ENCODE results near the gene MRPS34.

The MRPS34 gene

GRCh38 chr16:1772908-1773702 is at the start of gene MRPS34:
Gene MRPS34, minus strand, starts transcription at chr16:1773134. Its CDS starts 15 bp downstream, at chr16:1773119.
- TF ChIP-seq, protein P1, sequence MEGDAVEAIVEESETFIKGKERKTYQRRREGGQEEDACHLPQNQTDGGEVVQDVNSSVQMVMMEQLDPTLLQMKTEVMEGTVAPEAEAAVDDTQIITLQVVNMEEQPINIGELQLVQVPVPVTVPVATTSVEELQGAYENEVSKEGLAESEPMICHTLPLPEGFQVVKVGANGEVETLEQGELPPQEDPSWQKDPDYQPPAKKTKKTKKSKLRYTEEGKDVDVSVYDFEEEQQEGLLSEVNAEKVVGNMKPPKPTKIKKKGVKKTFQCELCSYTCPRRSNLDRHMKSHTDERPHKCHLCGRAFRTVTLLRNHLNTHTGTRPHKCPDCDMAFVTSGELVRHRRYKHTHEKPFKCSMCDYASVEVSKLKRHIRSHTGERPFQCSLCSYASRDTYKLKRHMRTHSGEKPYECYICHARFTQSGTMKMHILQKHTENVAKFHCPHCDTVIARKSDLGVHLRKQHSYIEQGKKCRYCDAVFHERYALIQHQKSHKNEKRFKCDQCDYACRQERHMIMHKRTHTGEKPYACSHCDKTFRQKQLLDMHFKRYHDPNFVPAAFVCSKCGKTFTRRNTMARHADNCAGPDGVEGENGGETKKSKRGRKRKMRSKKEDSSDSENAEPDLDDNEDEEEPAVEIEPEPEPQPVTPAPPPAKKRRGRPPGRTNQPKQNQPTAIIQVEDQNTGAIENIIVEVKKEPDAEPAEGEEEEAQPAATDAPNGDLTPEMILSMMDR (conservative IDR thresholded peaks at IDR 0.05; ENCODE audit: control insufficient read depth, insufficient read depth, low read depth, low read length): peak; percentile 38
- peak within 1 kb of the TSS; percentile 69 for H3K4me3 ChIP-seq (ENCODE audit: control insufficient read depth, low read depth, low read length)
- peak; percentile 79 for DNase-seq (ENCODE audit: low read depth)

GRCh38 chr16:1821861-1822611 is 49.1 kb upstream of the MRPS34 start:
- H3K4me3 ChIP-seq (ENCODE audit: control insufficient read depth, low read depth, low read length): no peak overlapping the region
- no peak for DNase-seq (ENCODE audit: low read depth)
- TF ChIP-seq, protein P1 (conservative IDR thresholded peaks at IDR 0.05; ENCODE audit: control insufficient read depth, insufficient read depth, low read depth, low read length): no peak

GRCh38 chr16:1820946-1821290 is 48.0 kb upstream of the MRPS34 start:
- TF ChIP-seq, protein P1 (conservative IDR thresholded peaks at IDR 0.05; ENCODE audit: control insufficient read depth, insufficient read depth, low read depth, low read length): no peak
- DNase-seq (ENCODE audit: low read depth): no peak
- H3K4me3 ChIP-seq (ENCODE audit: control insufficient read depth, low read depth, low read length): no peak overlapping the region

- no peak for DNase-seq (ENCODE audit: low read depth)
- TF ChIP-seq, protein P1 (conservative IDR thresholded peaks at IDR 0.05; ENCODE audit: control insufficient read depth, insufficient read depth, low read depth, low read length): no peak
- H3K4me3 ChIP-seq (ENCODE audit: control insufficient read depth, low read depth, low read length): no peak overlapping the region
These were observed 47.4 kb upstream of the MRPS34 start for GRCh38 chr16:1820096-1820945.

GRCh38 chr16:1819611-1820010 is 46.7 kb upstream of the MRPS34 start:
- TF ChIP-seq, protein P1 (conservative IDR thresholded peaks at IDR 0.05; ENCODE audit: control insufficient read depth, insufficient read depth, low read depth, low read length): no peak
- DNase-seq (ENCODE audit: low read depth): no peak
- H3K4me3 ChIP-seq (ENCODE audit: control insufficient read depth, low read depth, low read length): no peak overlapping the region

DNA sequence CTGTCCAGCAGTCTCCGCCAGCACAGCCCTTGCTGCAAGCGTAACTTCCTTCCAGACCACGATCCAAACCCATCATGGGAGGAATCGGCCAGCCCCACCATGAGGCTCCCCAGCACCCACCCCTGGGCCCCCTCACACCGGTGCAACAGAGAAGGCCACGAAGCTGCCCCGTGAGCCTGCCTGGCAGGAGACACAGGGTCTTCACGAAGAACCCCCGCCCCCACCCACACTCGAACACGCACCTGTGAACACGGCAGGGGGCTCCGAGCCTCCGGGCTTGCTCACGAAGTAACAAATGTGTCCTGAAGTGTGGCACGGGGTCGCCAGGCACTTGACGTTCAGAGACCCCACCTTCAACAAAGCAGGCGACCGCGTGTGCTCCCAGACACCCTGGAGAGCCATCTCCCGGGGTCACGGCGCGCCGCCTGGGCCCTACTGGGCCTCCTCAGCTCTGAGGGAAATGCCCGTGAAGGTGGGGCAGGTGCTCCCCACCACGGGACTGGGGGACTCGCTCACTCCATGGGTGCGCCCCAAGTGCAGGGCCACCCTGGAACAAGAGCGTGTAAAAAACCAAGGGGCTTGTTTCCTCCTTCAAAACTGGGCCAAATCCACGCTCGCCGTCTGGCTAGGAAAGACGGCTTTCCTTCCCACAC is 46.1 kb upstream of the MRPS34 start:
- TF ChIP-seq, protein P1 (conservative IDR thresholded peaks at IDR 0.05; ENCODE audit: control insufficient read depth, insufficient read depth, low read depth, low read length): no peak
- no peak overlapping the region for H3K4me3 ChIP-seq (ENCODE audit: control insufficient read depth, low read depth, low read length)
- DNase-seq (ENCODE audit: low read depth): no peak

Data from fibroblast of mammary gland (primary cell).